ENCODE data around the gene PDLIM7. TPM values are rescaled to one million over a fixed set of nuclear protein-coding genes. Genes with fewer than 3 reads are reported as not detected.

The PDLIM7 gene
- total and polyA plus RNA-seq, 4 donors: 184 to 1,248 (median 620) TPM

- Histone ChIP-seq H3K4me3 (ENCODE audit: low read length in 2 of 2) (peak overlapping the region; percentile 11 to 44), H3K27ac (ENCODE audit: low read depth in 1 of 2, low read length in 2 of 2) (no peak overlapping the region), H3K27me3 (ENCODE audit: control insufficient read depth in 1 of 2, insufficient read depth in 2 of 2, low read length in 1 of 2) (no peaks in the 10 kb centered on the region), H3K4me1 (ENCODE audit: control insufficient read depth in 1 of 2, insufficient read depth in 2 of 2, low read length in 2 of 2) (no peaks in the 10 kb centered on the region), H3K9me3 (ENCODE audit: control insufficient read depth, low read length) (no peaks in the 10 kb centered on the region), H3K36me3 (ENCODE audit: control insufficient read depth in 1 of 2, insufficient read depth in 2 of 2, low read length in 1 of 2) (peaks cover 0 to 3% of the 10 kb centered on the region in 2 donors)
- 0% methylated on average over 53 to 80 of the region's 80 CpGs for WGBS, 2 donors
- peak; percentile 55 for ATAC-seq (ENCODE audit: low FRiP score)
- intact Hi-C loops (cut with DNase I): loop anchor here in 1 of 2 donors (2.0 to 5.0 kb wide), 2 partner anchors 28 to 143 kb away; partner anchors contain the start of genes GRK6 and MXD3
- DNase-seq: peak; percentile 81 to 94
Measured at GRCh38 chr5:177455036-177455660, 42.3 kb downstream of the PDLIM7 start.

- no peaks in the 10 kb centered on the region for H3K4me1 ChIP-seq (ENCODE audit: control insufficient read depth in 1 of 2, insufficient read depth in 2 of 2, low read length in 2 of 2)
- H3K27me3 ChIP-seq (ENCODE audit: control insufficient read depth in 1 of 2, insufficient read depth in 2 of 2, low read length in 1 of 2): no peaks in the 10 kb centered on the region
- ATAC-seq (ENCODE audit: low FRiP score): peak; percentile 83
- intact Hi-C loops (cut with DNase I): loop anchor here (1.0 to 5.0 kb wide), 5 partner anchors 28 to 142 kb away; partner anchors contain the start of genes GRK6 (in 1 of the 2) and MXD3 (in 1 of the 2)
- DNase-seq: peak; percentile 92 to 99
- H3K9me3 ChIP-seq (ENCODE audit: control insufficient read depth, low read length): no peaks in the 10 kb centered on the region
- peaks cover 0 to 2% of the 10 kb centered on the region in 2 donors for H3K36me3 ChIP-seq (ENCODE audit: control insufficient read depth in 1 of 2, insufficient read depth in 2 of 2, low read length in 1 of 2)
- 0 to 1% methylated on average over 65 to 84 of the region's 84 CpGs for WGBS, 2 donors
- no peak overlapping the region for H3K27ac ChIP-seq (ENCODE audit: low read depth in 1 of 2, low read length in 2 of 2)
- H3K4me3 ChIP-seq (ENCODE audit: low read length in 2 of 2): peak overlapping the region in 1 of 2 donors; percentile 44
Measured at GRCh38 chr5:177454397-177455035, 42.9 kb downstream of the PDLIM7 start.

GRCh38 chr5:177453852-177454396 is 43.5 kb downstream of the PDLIM7 start:
- intact Hi-C loops (cut with DNase I): loop anchor here (1.0 to 5.0 kb wide), 4 partner anchors 27 to 64 kb away; partner anchors contain the start of gene GRK6 (in 1 of the 2)
- no peaks in the 10 kb centered on the region for H3K4me1 ChIP-seq (ENCODE audit: control insufficient read depth in 1 of 2, insufficient read depth in 2 of 2, low read length in 2 of 2)
- ATAC-seq (ENCODE audit: low FRiP score): peak; percentile 28
- H3K4me3 ChIP-seq (ENCODE audit: low read length in 2 of 2): no peak overlapping the region
- no peak overlapping the region for H3K27ac ChIP-seq (ENCODE audit: low read depth in 1 of 2, low read length in 2 of 2)
- no peaks in the 10 kb centered on the region for H3K9me3 ChIP-seq (ENCODE audit: control insufficient read depth, low read length)
- peak in 1 of 2 donors; percentile 86 for DNase-seq
- H3K27me3 ChIP-seq (ENCODE audit: control insufficient read depth in 1 of 2, insufficient read depth in 2 of 2, low read length in 1 of 2): no peaks in the 10 kb centered on the region
- H3K36me3 ChIP-seq (ENCODE audit: control insufficient read depth in 1 of 2, insufficient read depth in 2 of 2, low read length in 1 of 2): peaks cover 0 to 2% of the 10 kb centered on the region in 2 donors
- 6 to 8% methylated on average over 25 to 31 of the region's 31 CpGs for WGBS, 2 donors

DNA sequence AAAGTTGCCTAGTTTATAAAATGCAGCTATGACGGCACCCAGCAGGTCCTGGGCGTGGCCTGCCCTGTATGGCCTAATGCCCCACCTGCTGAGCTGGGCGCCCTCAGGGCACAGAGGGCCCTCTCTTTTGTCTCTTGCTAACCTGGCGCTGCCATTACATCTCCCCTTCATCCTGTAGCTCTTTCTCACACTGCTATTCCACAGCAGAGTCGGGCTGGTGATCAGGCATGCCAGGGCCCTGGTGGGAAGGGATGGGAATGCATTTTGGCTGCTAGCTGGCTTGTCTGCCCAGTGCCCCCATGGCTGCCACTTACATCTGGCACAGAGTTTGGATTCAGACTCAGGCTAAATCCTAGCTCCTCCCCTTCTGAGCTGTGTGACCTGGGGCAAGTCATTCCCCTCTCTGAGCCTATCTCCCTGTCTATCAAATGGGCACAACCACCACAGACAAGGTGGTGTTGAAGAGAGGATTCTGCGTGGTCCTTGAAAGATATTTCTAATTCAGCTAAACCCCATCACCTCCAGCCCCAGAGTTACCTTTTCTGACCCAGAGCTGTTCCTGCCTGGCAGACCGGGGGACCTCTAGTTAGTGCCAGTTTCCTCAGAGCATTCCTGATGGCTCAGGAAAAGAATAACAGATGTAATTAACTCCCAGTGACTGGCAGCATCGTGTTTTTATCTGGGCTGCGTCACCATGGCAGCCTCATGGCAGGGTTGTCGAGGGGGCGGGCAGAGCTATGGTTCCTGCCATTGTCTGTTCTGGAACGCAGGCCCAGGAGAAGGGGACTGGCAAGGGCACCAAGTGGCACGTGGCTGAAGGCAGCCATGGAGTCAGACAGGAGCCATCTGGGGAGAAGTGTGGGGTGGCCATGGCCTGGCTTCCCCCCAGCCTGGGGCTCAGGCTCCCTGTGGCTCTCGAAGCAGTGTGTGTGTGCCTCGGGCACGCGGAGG is 44.4 kb downstream of the PDLIM7 start:
- intact Hi-C loops (cut with DNase I): loop anchor here in 1 of 2 donors (5.0 kb wide), 1 partner anchor 61 kb away; no protein-coding TSS in a partner anchor
- Histone ChIP-seq H3K4me3 (ENCODE audit: low read length in 2 of 2) (no peak overlapping the region), H3K36me3 (ENCODE audit: control insufficient read depth in 1 of 2, insufficient read depth in 2 of 2, low read length in 1 of 2) (no peaks in the 10 kb centered on the region), H3K4me1 (ENCODE audit: control insufficient read depth in 1 of 2, insufficient read depth in 2 of 2, low read length in 2 of 2) (no peaks in the 10 kb centered on the region), H3K9me3 (ENCODE audit: control insufficient read depth, low read length) (no peaks in the 10 kb centered on the region), H3K27ac (ENCODE audit: low read depth in 1 of 2, low read length in 2 of 2) (no peak overlapping the region), H3K27me3 (ENCODE audit: control insufficient read depth in 1 of 2, insufficient read depth in 2 of 2, low read length in 1 of 2) (no peaks in the 10 kb centered on the region)
- WGBS, 2 donors: 55 to 57% methylated on average over 17 of the region's 17 CpGs
- DNase-seq: no peak
- no peak for ATAC-seq (ENCODE audit: low FRiP score)

GRCh38 chr5:177450667-177451424 is 46.6 kb downstream of the PDLIM7 start:
- Histone ChIP-seq H3K27ac (ENCODE audit: low read depth in 1 of 2, low read length in 2 of 2) (no peak overlapping the region), H3K4me1 (ENCODE audit: control insufficient read depth in 1 of 2, insufficient read depth in 2 of 2, low read length in 2 of 2) (no peaks in the 10 kb centered on the region), H3K27me3 (ENCODE audit: control insufficient read depth in 1 of 2, insufficient read depth in 2 of 2, low read length in 1 of 2) (no peaks in the 10 kb centered on the region), H3K4me3 (ENCODE audit: low read length in 2 of 2) (no peak overlapping the region), H3K9me3 (ENCODE audit: control insufficient read depth, low read length) (no peaks in the 10 kb centered on the region), H3K36me3 (ENCODE audit: control insufficient read depth in 1 of 2, insufficient read depth in 2 of 2, low read length in 1 of 2) (no peaks in the 10 kb centered on the region)
- ATAC-seq (ENCODE audit: low FRiP score) (no peak), DNase-seq (no peak)
- intact Hi-C loops (cut with DNase I): loop anchor here in 1 of 2 donors (5.0 kb wide), 1 partner anchor 59 kb away; no protein-coding TSS in a partner anchor
- 62 to 66% methylated on average over 9 to 10 of the region's 10 CpGs for WGBS, 2 donors

GRCh38 chr5:177449140-177450061 is 48.0 kb downstream of the PDLIM7 start:
- Histone ChIP-seq H3K36me3 (ENCODE audit: control insufficient read depth in 1 of 2, insufficient read depth in 2 of 2, low read length in 1 of 2) (no peaks in the 10 kb centered on the region), H3K4me1 (ENCODE audit: control insufficient read depth in 1 of 2, insufficient read depth in 2 of 2, low read length in 2 of 2) (no peaks in the 10 kb centered on the region), H3K27ac (ENCODE audit: low read depth in 1 of 2, low read length in 2 of 2) (no peak overlapping the region), H3K27me3 (ENCODE audit: control insufficient read depth in 1 of 2, insufficient read depth in 2 of 2, low read length in 1 of 2) (no peaks in the 10 kb centered on the region), H3K4me3 (ENCODE audit: low read length in 2 of 2) (no peak overlapping the region), H3K9me3 (ENCODE audit: control insufficient read depth, low read length) (no peaks in the 10 kb centered on the region)
- ATAC-seq (ENCODE audit: low FRiP score): no peak
- no peak for DNase-seq
- 90% methylated on average over 18 of the region's 18 CpGs for WGBS, 2 donors
- intact Hi-C loops (cut with DNase I): loop anchor here in 1 of 2 donors (5.0 kb wide), 1 partner anchor 57 kb away; no protein-coding TSS in a partner anchor

DNA sequence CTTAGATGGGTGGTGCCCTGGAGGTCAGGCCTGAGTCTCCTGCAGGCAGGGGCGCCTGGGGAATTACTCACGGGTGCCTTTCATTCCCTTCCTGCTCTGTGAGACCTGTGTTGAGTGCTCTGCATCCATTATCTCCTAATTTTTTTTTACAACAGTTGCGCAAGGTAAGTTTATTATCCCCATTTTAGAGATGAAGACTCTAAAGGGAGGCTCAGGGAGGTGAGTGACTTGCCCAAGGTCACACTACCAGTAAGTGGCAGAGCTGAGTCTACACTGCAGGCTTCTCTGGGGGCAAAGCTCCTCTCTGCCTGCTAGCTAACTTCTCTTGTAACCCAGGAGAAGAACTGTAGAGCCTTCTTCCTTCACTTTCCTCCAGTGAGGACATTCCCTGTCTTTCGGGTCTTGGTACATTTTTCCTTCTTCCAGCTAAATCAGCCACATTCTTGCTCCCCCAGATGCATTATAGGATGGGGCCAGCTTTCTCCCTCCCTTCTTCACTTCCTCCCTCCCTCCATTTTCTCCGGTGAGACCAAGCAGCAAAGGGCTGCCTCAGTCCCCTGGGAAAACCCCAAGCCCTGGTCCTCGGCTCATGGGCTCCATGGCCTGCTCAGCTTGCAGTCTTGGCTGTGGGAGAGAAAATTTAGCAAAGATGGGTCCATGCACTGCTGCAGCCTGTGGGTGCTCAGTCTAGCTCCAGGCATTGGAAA is 49.0 kb downstream of the PDLIM7 start:
- no peak overlapping the region for H3K27ac ChIP-seq (ENCODE audit: low read depth in 1 of 2, low read length in 2 of 2)
- no peaks in the 10 kb centered on the region for H3K27me3 ChIP-seq (ENCODE audit: control insufficient read depth in 1 of 2, insufficient read depth in 2 of 2, low read length in 1 of 2)
- H3K4me3 ChIP-seq (ENCODE audit: low read length in 2 of 2): no peak overlapping the region
- ATAC-seq (ENCODE audit: low FRiP score): no peak
- no peaks in the 10 kb centered on the region for H3K4me1 ChIP-seq (ENCODE audit: control insufficient read depth in 1 of 2, insufficient read depth in 2 of 2, low read length in 2 of 2)
- no peaks in the 10 kb centered on the region for H3K36me3 ChIP-seq (ENCODE audit: control insufficient read depth in 1 of 2, insufficient read depth in 2 of 2, low read length in 1 of 2)
- intact Hi-C loops (cut with DNase I): no loop called here
- DNase-seq: no peak
- no peaks in the 10 kb centered on the region for H3K9me3 ChIP-seq (ENCODE audit: control insufficient read depth, low read length)
- WGBS, 2 donors: 77 to 78% methylated on average over 6 of the region's 6 CpGs
